Testis (tissue), 3 donors: Measurements from ENCODE around the gene FBXO31. TPM values are rescaled to one million over a fixed set of nuclear protein-coding genes. Genes with fewer than 3 reads are reported as not detected.

Experiments used
- DNase-seq: peaks from one replicate; pipeline ENCODE4 v3.0.0-alpha.2; 2019
- H3K27ac ChIP-seq, 2 donors: fragments of 200-600 bp; sonication (generic); one replicate each; pipeline ENCODE4 v1.5.1; 2019
- H3K27me3 ChIP-seq: fragments of 200-600 bp; sonication (generic); one replicate; pipeline ENCODE4 v1.5.1; 2019
- H3K36me3 ChIP-seq: fragments of 200-600 bp; sonication (generic); one replicate; pipeline ENCODE4 v1.5.1; 2017; ENCODE audit warnings: low read depth; ENCODE audit errors: missing control alignments
- H3K4me1 ChIP-seq: fragments of 200-600 bp; sonication (generic); one replicate; pipeline ENCODE4 v1.5.1; 2019
- H3K4me3 ChIP-seq, 2 donors: fragments of 200-600 bp; sonication (generic); one replicate each; pipeline ENCODE4 v1.5.1; 2017 to 2019
- H3K9me3 ChIP-seq: fragments of 200-600 bp; sonication (generic); one replicate; pipeline ENCODE4 v1.5.1; 2017
- CTCF ChIP-seq, 3 experiments: fragments of 450-650 bp in 2 of 3; fragments of 200-600 bp in 1 of 3; sonication (generic) in 1 of 3; IDR thresholded peaks; one replicate each; pipeline ENCODE4 v1.5.1; 2016 to 2019; ENCODE audit warnings: antibody characterized with exemption in 3 of 3, mild to moderate bottlenecking in 2 of 3, moderate library complexity in 1 of 3
- POLR2A ChIP-seq: fragments of 450-650 bp; IDR thresholded peaks from one replicate; pipeline ENCODE4 v1.6.1; 2017; ENCODE audit warnings: antibody characterized with exemption, mild to moderate bottlenecking, moderate library complexity
- WGBS, 2 donors: methylation state at CpG; one replicate each; pipeline ENCODE4 v1.1.5; 2018; 5-methylcytosine and 5-hydroxymethylcytosine counted together
- intact Hi-C: fragments of 100-400 bp; cut with DNase I; formaldehyde crosslinking; loops from one replicate; pipeline ENCODE4 v1.15.1; 2023; ENCODE audit warnings: low total_unique reads
- polyA plus RNA-seq: library from polyadenylated mRNA; stranded (reverse); fragments of 350-450 nt; fragmentation: Illumina TruSeq; extraction: RNeasy Lipid Tissue Mini Kit (QIAGEN cat#74804); gene quantifications from one replicate; pipeline ENCODE4 v1.2.3, GENCODE V29; 2014; ENCODE audit warnings: low read depth, low replicate concordance; ENCODE audit not compliant: insufficient read depth
- total RNA-seq, 2 donors: library from RNA; depleted of rRNA; stranded (reverse); fragments of >200 nt; gene quantifications; one replicate each; pipeline ENCODE4 v1.2.3, GENCODE V29; 2016

The FBXO31 gene
- total and polyA plus RNA-seq, 3 donors from 2014 or later: 73.9 to 215 (median 115) TPM

- WGBS, 2 donors: 93 to 97% methylated on average over 13 of the region's 13 CpGs
- no peak for DNase-seq
- intact Hi-C loops: no loop called here
- Histone ChIP-seq H3K9me3 (no peaks in the 10 kb centered on the region), H3K27me3 (no peaks in the 10 kb centered on the region), H3K36me3 (no peaks in the 10 kb centered on the region), H3K4me3 (no peak overlapping the region), H3K27ac (no peak overlapping the region), H3K4me1 (no peaks in the 10 kb centered on the region)
- TF ChIP-seq POLR2A: no peak
These were observed 9.3 kb downstream of the FBXO31 start for GRCh38 chr16:87374313-87374712.

GRCh38 chr16:87372305-87372704 lies 11.3 kb downstream of the FBXO31 start:
- no peak overlapping the region for H3K4me3 ChIP-seq

GRCh38 chr16:87371261-87371866 lies 12.2 kb downstream of the FBXO31 start:
- peaks cover 3% of the 10 kb centered on the region for H3K4me1 ChIP-seq

More at GRCh38 chr16:87372305-87372704, 11.3 kb downstream of the FBXO31 start:
- H3K4me1 ChIP-seq: peaks cover 3% of the 10 kb centered on the region
- intact Hi-C loops: no loop called here
- H3K27me3 ChIP-seq: no peaks in the 10 kb centered on the region
- H3K27ac ChIP-seq: no peak overlapping the region
- no peak for TF ChIP-seq CTCF (IDR thresholded peaks at IDR 0.05)
- no peak for TF ChIP-seq POLR2A
- DNase-seq: no peak
- no peaks in the 10 kb centered on the region for H3K36me3 ChIP-seq
- 89 to 90% methylated on average over 4 of the region's 4 CpGs for WGBS, 2 donors
- H3K9me3 ChIP-seq: no peaks in the 10 kb centered on the region

GRCh38 chr16:87369796-87370719 lies 13.5 kb downstream of the FBXO31 start:
- Histone ChIP-seq H3K4me3 (no peak overlapping the region), H3K27ac (no peak overlapping the region), H3K4me1 (peaks cover 3% of the 10 kb centered on the region), H3K27me3 (no peaks in the 10 kb centered on the region), H3K36me3 (no peaks in the 10 kb centered on the region), H3K9me3 (no peaks in the 10 kb centered on the region)
- no peak for TF ChIP-seq CTCF (IDR thresholded peaks at IDR 0.05)
- TF ChIP-seq POLR2A: no peak
- 83 to 88% methylated on average over 6 to 16 of the region's 16 CpGs for WGBS, 2 donors
- intact Hi-C loops: no loop called here
- DNase-seq: no peak

More at GRCh38 chr16:87371261-87371866, 12.2 kb downstream of the FBXO31 start:
- Histone ChIP-seq H3K27me3 (no peaks in the 10 kb centered on the region), H3K9me3 (no peaks in the 10 kb centered on the region), H3K27ac (no peak overlapping the region), H3K36me3 (no peaks in the 10 kb centered on the region), H3K4me3 (no peak overlapping the region)
- intact Hi-C loops: no loop called here
- 85 to 87% methylated on average over 20 of the region's 20 CpGs for WGBS, 2 donors
- no peak for DNase-seq
- TF ChIP-seq CTCF (IDR thresholded peaks at IDR 0.05) (no peak), POLR2A (no peak)

GRCh38 chr16:87369117-87369765 lies 14.3 kb downstream of the FBXO31 start:
- H3K27me3 ChIP-seq: no peaks in the 10 kb centered on the region
- TF ChIP-seq CTCF (IDR thresholded peaks at IDR 0.05) (no peak), POLR2A (no peak)
- no peaks in the 10 kb centered on the region for H3K9me3 ChIP-seq
- peaks cover 7% of the 10 kb centered on the region for H3K4me1 ChIP-seq
- no peak overlapping the region for H3K4me3 ChIP-seq
- no peaks in the 10 kb centered on the region for H3K36me3 ChIP-seq
- DNase-seq: no peak
- 87 to 91% methylated on average over 14 of the region's 14 CpGs for WGBS, 2 donors
- H3K27ac ChIP-seq: no peak overlapping the region
- intact Hi-C loops: no loop called here
